NCI-H2171 (cell line): ENCODE measurements around the gene IQSEC1.
"Not testable (repeated sequence)": the region's sequence is repeated elsewhere in the genome, so short reads cannot be mapped to it uniquely, and the experiment has no call there.

Experiments
- DNase-seq: peaks from one replicate; lab custom pipeline; 2025; lab: John Stamatoyannopoulos, UW

IQSEC1 gene

DNA sequence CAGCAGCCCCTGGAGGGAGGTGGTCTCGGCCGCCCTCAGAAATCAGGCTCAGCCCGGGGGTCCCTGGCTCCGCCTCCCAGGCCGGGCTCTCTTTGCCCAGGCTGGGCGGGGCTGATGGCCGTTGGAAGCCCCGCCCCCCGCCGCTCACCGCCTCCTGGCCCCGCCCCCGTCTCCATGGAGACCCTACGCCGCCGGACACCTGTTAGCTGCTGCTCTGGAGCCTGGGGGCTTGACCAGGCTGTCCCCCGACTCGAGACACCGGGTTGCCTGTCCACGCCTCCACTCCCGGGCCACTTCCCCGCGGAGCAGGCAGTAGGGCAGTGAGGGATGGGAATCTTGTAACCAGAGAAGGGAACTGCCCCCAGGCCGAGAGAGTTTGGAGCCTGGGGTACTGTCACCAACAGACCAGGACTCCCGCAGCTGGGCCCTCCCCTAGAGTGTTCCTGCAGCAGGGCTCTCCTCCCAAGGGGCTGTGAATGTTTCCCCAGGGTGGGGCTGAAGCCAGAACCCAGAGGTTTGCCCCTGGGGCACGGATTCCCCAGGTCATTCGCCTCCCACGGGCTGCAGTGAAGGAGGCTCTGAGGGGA, 204.1 kb downstream of the IQSEC1 start:
- DNase-seq = no peak

DNA sequence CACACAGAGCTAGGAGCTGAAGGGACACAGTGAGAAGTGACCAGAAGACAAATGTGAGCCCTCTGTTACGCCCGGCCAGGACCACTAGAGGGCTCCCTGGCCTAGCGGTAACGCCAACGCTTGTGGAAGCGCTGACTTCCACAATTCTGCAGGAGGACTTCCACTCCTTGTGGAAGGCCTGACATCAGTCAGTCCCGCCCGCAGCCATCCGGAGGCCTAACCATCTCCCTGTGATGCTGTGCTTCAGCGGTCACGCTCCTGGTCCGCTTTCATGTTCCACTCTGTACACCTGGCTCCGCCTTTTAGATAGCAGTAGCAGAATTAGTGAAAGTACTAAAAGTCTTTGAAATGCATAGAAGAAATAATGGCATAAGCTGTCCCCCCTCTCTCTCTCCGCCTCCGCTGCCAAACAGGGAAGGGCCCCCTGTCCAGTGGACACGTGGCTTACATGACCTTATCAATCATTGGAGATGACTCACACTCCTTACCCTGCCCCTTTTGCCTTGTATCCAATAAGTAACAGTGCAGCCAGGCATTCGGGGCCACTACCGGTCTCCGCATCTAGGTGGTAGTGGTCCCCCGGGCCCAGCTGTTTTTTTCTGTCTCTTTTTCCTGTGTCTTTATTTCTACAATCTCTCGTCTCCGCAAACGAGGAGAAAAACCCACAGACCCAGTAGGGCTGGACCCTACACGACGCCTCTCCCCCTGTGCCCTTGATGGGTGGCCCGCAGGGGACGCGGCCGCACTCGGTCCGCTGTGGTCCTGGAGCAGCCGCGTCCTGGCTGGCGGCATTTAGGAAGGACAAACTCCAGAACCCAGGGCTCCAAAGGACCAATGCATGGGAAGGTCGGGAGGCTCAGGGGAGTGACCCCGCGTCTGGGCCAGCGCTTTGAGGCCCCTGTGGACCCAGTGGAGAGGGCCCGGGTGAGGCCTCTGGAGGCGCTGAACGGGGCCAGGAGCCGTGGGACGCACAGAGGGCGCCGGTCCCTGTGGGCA, 204.9 kb downstream of the IQSEC1 start:
- peak; percentile 27 for DNase-seq

DNA sequence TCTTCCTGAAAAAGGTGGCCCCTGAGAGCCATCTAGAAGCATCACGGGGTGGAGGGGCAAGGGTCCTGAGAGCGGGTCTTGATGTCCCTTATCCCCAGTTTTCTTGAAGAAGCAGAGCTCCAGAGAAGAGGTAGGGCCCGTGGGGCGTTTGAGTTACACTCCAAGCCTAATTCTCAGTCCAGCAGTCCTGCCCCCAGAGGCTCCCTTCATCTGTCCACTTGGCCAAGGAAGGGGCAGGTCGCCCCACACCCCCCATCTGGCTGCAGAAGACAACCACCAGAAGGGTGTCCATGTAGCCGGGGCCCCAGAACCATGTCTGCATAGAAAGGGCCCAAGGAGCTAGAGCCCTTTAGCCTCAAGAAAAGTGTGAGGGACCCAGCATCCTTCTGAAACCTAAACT, 206.4 kb downstream of the IQSEC1 start:
- no peak for DNase-seq

DNA sequence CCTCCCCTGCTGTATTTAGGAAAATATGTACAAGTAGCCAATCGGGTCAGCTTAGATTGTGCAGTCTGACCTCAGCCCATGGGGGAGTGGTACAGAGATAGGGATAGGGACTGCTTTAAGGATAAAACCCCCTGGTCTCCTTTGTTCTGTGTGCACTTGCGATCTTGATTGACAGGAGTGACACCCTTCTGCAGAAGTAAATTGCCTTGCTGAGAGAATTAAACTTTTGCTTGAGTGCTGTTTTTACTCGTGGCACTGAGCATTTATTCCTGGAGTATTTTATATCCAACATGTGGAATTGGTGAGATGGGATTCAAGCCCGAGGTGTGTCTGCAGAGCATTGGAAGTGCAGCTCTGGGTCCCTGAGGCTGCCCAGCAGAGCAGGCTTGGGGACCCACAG, 208.0 kb downstream of the IQSEC1 start:
- DNase-seq = no peak

DNA sequence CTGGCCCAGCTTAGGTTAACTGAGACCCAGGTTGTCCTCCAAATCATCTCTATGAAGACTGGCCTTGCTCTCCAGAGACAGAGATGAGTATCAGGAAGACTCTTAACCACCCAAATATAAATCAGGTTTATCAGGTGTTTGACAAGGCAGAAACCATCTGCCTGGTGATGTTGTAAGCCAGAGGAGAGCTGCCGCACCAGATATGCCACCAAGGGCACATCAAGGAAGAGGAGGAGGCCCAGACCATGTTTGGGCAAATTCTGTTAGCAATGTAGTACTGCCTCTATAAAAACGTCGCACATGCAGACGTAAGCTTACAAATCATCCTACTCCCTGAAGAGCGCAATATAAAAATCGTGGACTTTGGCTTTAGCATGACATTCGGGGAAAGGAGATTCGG, 210.8 kb downstream of the IQSEC1 start:
- DNase-seq = no peak

DNA sequence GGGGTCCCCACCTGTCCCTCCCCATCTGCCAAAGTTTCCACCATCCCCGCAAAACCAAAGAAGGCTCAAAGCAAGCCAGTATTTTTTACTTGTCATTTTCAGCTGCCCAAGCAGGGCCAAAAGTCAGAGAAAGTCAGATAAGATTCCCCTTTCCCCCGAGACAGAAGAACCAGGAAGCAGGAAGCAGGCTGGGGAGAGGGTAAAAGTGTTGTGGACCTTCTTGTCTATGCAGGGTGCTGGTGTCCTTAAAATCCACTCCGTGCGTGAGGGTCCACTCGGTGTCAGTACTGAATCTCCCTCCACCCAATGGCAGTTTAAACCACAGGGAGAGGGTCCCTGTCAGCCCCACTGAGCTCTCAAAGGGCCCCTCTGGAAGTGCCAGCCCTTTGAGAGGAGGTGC, 211.6 kb downstream of the IQSEC1 start:
- DNase-seq = no peak

DNA sequence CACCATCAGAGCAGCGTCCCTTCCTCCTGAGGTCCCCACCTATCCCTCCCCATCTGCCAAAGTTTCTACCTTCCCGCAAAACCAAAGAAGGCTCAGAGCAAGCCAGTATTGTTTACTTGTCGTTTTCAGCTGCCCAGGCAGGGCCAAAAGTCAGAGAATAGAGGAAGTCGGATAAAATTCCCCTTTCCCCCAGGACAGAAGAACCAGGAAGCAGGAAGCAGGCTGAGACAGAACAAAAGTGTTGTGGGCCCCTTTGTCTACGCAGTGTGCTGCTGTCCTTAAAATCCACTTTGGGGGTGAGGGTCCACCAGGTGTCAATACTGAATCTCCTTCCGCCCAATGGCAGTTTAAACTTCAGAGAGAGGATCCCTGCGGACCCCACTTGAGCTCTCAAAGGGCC, 213.4 kb downstream of the IQSEC1 start:
- no peak for DNase-seq

DNA sequence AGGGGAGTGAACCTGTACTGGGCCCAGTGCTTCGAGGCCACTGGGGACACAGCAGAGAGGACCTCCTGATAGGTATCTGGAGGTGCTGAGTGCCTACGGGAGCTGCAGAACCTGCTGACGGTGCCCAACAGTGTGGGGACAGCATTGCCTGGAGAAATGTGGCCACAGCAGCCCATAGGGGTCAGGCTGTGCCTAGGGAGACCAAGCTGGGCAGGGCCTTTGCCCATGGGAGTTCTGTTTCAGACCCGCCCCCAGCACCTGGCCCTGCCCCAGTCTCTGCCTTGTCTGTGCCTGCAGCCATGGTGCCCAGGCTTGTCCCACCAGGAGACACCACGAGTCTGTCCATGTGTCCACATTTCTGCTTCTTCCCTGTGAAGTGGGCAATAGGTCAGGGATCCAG, 216.6 kb downstream of the IQSEC1 start:
- no peak for DNase-seq

DNA sequence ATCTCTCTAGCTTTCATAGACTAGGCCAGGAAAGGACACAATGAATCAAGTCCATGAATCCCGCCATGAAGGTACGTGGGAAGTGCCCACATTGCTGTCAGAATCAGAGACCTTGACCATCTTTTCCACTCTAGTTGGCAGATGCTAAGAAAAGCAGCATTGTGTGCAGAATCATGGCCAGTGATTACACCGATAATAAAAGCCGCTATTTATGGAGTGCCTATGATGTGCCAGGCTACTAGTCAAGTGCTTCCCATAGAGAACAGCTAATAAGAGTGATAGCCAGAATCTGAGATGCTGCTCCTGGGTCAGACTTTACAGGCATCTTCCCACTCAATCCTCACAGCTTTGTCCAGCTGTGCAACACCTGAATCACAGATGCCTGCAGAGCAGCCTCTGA, 218.7 kb downstream of the IQSEC1 start:
- no peak for DNase-seq

DNA sequence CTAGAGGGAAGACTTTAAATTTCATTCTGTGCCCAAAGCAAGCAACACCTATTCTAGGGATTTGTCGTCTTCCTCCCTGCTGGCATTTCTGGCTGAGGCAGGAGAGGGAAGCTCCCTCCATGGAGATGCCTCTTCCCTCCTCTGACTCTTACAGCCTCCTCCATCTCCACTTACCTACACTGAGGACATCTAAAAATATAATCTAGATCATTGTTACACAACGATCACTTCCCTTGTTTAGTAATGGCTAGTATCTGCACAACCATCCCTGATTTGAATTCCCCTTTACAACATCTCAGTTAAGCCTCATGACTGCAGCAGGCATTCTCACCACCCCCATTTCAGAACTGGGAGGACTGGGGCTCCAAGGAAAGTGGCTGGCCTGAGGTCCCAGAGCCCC, 219.4 kb downstream of the IQSEC1 start:
- not testable (repeated sequence) for DNase-seq

DNA sequence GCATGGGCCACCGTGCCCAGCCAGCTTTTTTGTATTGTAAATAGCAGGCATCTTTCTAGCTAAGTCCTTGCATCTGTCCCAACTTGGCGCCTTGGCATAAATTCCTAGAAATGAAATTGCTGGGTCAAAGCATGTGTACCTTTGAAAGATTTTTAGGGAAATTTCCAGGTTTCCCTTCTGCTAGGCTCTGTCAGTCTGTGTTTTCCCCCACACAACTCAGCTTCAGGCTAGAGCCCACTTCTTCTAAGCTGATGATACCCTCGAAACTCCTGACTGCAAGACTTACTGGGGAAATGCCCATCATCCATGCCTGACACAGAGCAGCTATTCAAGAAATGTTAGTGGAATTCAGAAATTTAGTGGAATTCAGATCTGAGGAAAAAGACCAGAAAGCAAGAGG, 221.0 kb downstream of the IQSEC1 start:
- DNase-seq = no peak
